ENCODE measurements around the gene MBD3L2. TPM values are rescaled to one million over a fixed set of nuclear protein-coding genes. Genes with fewer than 3 reads are reported as not detected.
A peak's percentile ranks its signal among the peaks of the same experiment; 100 is the strongest.
"Not testable (repeated sequence)": the region's sequence is repeated elsewhere in the genome, so short reads cannot be mapped to it uniquely, and the experiment has no call there.

MBD3L2 gene
- total RNA-seq, 1 donor from 2014 or later: not detected

GRCh38 chr19:7063339-7063738 is 14.2 kb downstream of the MBD3L2 start:
- no peak for DNase-seq

- DNase-seq: no peak
Observed at GRCh38 chr19:7063764-7064418, 14.8 kb downstream of the MBD3L2 start.

GRCh38 chr19:7067122-7067521 is 18.0 kb downstream of the MBD3L2 start:
- DNase-seq: not testable (repeated sequence)

GRCh38 chr19:7067716-7068115 is 18.6 kb downstream of the MBD3L2 start:
- no peak for DNase-seq

- no peak for DNase-seq
Observed at GRCh38 chr19:7068599-7068998, 19.5 kb downstream of the MBD3L2 start.

- DNase-seq: peak; percentile 97
Observed at GRCh38 chr19:7069042-7069903, 20.2 kb downstream of the MBD3L2 start, which contains the start of gene ZNF557. ZNF557 (plus strand) TSS chr19:7069703; CDS start chr19:7075075, 5,372 bp downstream.

GRCh38 chr19:7069904-7070226 is 20.7 kb downstream of the MBD3L2 start:
- DNase-seq: no peak

GRCh38 chr19:7072541-7072940 is 23.4 kb downstream of the MBD3L2 start:
- no peak for DNase-seq

- DNase-seq: no peak
Observed at GRCh38 chr19:7074705-7075282, 25.7 kb downstream of the MBD3L2 start.

GRCh38 chr19:7076151-7076550 is 27.0 kb downstream of the MBD3L2 start:
- DNase-seq: no peak

- no peak for DNase-seq
Observed at GRCh38 chr19:7078008-7078407, 28.9 kb downstream of the MBD3L2 start.

- DNase-seq: no peak
Observed at GRCh38 chr19:7083076-7083956, 34.2 kb downstream of the MBD3L2 start.

GRCh38 chr19:7088999-7089398 is 39.9 kb downstream of the MBD3L2 start:
- DNase-seq: no peak

- DNase-seq: no peak
Observed at GRCh38 chr19:7098096-7098495, 49.0 kb downstream of the MBD3L2 start.

- peak; percentile 87 for DNase-seq
Observed at GRCh38 chr19:7098701-7099596, 49.8 kb downstream of the MBD3L2 start.

GRCh38 chr19:7099597-7099921 is 50.4 kb downstream of the MBD3L2 start:
- DNase-seq: no peak

Other genes with a start within 250 kb of the MBD3L2 start
- not detected for gene ADGRE1, start 161.7 kb upstream of the MBD3L2 start, total RNA-seq
- not detected for gene MBD3L2B, start 27.9 kb upstream of the MBD3L2 start, total RNA-seq
- gene MBD3L5, start 18.7 kb upstream of the MBD3L2 start, total RNA-seq: not detected
- not detected for gene MBD3L4, start 9.1 kb upstream of the MBD3L2 start, total RNA-seq
- not detected for gene MBD3L3, start 9.4 kb downstream of the MBD3L2 start, total RNA-seq
- 40.9 TPM for gene ZNF557, start 20.4 kb downstream of the MBD3L2 start, total RNA-seq
- 84.7 TPM for gene INSR, start 245.1 kb downstream of the MBD3L2 start, total RNA-seq